ENCODE results near the gene SLC22A17.

GRCh38 chr14:23327947-23328744 is 24.5 kb downstream of the SLC22A17 start:
- TF ChIP-seq, protein P1, sequence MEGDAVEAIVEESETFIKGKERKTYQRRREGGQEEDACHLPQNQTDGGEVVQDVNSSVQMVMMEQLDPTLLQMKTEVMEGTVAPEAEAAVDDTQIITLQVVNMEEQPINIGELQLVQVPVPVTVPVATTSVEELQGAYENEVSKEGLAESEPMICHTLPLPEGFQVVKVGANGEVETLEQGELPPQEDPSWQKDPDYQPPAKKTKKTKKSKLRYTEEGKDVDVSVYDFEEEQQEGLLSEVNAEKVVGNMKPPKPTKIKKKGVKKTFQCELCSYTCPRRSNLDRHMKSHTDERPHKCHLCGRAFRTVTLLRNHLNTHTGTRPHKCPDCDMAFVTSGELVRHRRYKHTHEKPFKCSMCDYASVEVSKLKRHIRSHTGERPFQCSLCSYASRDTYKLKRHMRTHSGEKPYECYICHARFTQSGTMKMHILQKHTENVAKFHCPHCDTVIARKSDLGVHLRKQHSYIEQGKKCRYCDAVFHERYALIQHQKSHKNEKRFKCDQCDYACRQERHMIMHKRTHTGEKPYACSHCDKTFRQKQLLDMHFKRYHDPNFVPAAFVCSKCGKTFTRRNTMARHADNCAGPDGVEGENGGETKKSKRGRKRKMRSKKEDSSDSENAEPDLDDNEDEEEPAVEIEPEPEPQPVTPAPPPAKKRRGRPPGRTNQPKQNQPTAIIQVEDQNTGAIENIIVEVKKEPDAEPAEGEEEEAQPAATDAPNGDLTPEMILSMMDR (conservative IDR thresholded peaks at IDR 0.05; ENCODE audit: low read length), result peak; percentile 98
- no peak for TF ChIP-seq EZH2phosphoT487 (IDR thresholded peaks at IDR 0.05; ENCODE audit: borderline replicate concordance, low read depth, low read length)

Data from OCI-LY7 (cell line).